IMR-90 (cell line): ENCODE data around the gene VWA7. TPM values are rescaled to one million over a fixed set of nuclear protein-coding genes. Genes with fewer than 3 reads are reported as not detected.

Experiments used
- ATAC-seq: fragments of 200-7000 bp; cut with Tn5 transposase; 2 replicates; pipeline ENCODE4 v1.9.1; 2020; ENCODE audit warnings: low read depth, mild to moderate bottlenecking, moderate library complexity
- BruUV-seq: library from RNA; stranded (reverse); fragments of 400-500 nt; replicated peaks from 2 replicates; lab custom pipeline; 2021; lab: Mats Ljungman, UMichigan
- CTCF ChIA-PET: fragments of 300-600 bp; formaldehyde crosslinking; extraction: SDS; loops from one replicate; lab custom pipeline; 2021; ENCODE audit warnings: antibody characterized with exemption; lab: Yijun Ruan, JAX
- POLR2A ChIA-PET: fragments of 300-600 bp; sonication (Branson Sonifier 250); formaldehyde crosslinking; loops from one replicate; lab custom pipeline; 2022; ENCODE audit warnings: antibody characterized with exemption; ENCODE audit not compliant: unreplicated experiment; lab: Charles Lee
- DNase-seq: peaks from one replicate; pipeline ENCODE4 v3.0.0; 2013
- H2AFZ ChIP-seq: replicated peaks from 2 replicates; pipeline ENCODE3; 2013; ENCODE audit warnings: low read length, mild to moderate bottlenecking; ENCODE audit not compliant: poor library complexity
- H2AK5ac ChIP-seq: 2 replicates; pipeline ENCODE4 v1.6.1; 2013; ENCODE audit warnings: low read depth, low read length, inconsistent platforms
- H2AK9ac ChIP-seq: replicated peaks from 2 replicates; pipeline ENCODE3; 2013; ENCODE audit warnings: mild to moderate bottlenecking, low read depth, low read length, moderate library complexity; ENCODE audit not compliant: poor library complexity
- H2BK120ac ChIP-seq: 2 replicates; pipeline ENCODE4 v1.6.1; 2013; ENCODE audit warnings: low read depth, low read length, inconsistent platforms
- H2BK15ac ChIP-seq: 3 replicates; pipeline ENCODE4 v1.6.1; 2013; ENCODE audit warnings: low read depth, low read length, inconsistent platforms
- H2BK20ac ChIP-seq: 2 replicates; pipeline ENCODE4 v1.6.1; 2013; ENCODE audit warnings: low read depth, mild to moderate bottlenecking, inconsistent platforms, low read length, moderate library complexity
- H2BK5ac ChIP-seq: 2 replicates; pipeline ENCODE4 v1.6.1; 2013; ENCODE audit warnings: mild to moderate bottlenecking, low read depth, low read length, inconsistent platforms; ENCODE audit not compliant: poor library complexity, severe bottlenecking
- H3K14ac ChIP-seq: replicated peaks from 2 replicates; pipeline ENCODE4 v1.6.1; 2013; ENCODE audit warnings: low read depth, low read length, inconsistent platforms
- H3K18ac ChIP-seq: 2 replicates; pipeline ENCODE4 v1.6.1; 2013; ENCODE audit warnings: low read depth, low read length, control low read depth
- H3K23ac ChIP-seq: 2 replicates; pipeline ENCODE4 v1.6.1; 2013; ENCODE audit warnings: low read depth, low read length, inconsistent platforms
- H3K27ac ChIP-seq: 2 replicates; pipeline ENCODE4 v1.5.1; 2013; ENCODE audit warnings: mild to moderate bottlenecking, control low read depth, low read length; ENCODE audit not compliant: insufficient read depth
- H3K27me3 ChIP-seq: 2 replicates; pipeline ENCODE4 v1.6.1; 2013; ENCODE audit warnings: low read length; ENCODE audit not compliant: control insufficient read depth, insufficient read depth
- H3K36me3 ChIP-seq: 2 replicates; pipeline ENCODE4 v1.6.1; 2013; ENCODE audit warnings: low read length, mixed read lengths; ENCODE audit not compliant: control insufficient read depth, insufficient read depth
- H3K4ac ChIP-seq: 2 replicates; pipeline ENCODE4 v1.6.1; 2013; ENCODE audit warnings: low read depth, low read length, inconsistent platforms
- H3K4me1 ChIP-seq: 2 replicates; pipeline ENCODE4 v1.6.1; 2013; ENCODE audit warnings: low read length, mixed read lengths; ENCODE audit not compliant: control insufficient read depth, insufficient read depth
- H3K4me2 ChIP-seq: 2 replicates; pipeline ENCODE4 v1.6.1; 2013; ENCODE audit warnings: low read depth, mild to moderate bottlenecking, control low read depth, low read length, moderate library complexity
- H3K4me3 ChIP-seq: 2 replicates; pipeline ENCODE4 v1.5.1; 2013; ENCODE audit warnings: low read depth, mild to moderate bottlenecking, control low read depth, low read length, moderate library complexity; ENCODE audit not compliant: insufficient read depth
- H3K56ac ChIP-seq: 2 replicates; pipeline ENCODE4 v1.6.1; 2013; ENCODE audit warnings: low read length, inconsistent platforms; ENCODE audit not compliant: insufficient read depth; ENCODE audit errors: extremely low read depth
- H3K79me1 ChIP-seq, 2 experiments: 2 replicates each; pipeline ENCODE4 v1.6.1; 2013; ENCODE audit warnings: low read length in 2 of 2, inconsistent platforms in 1 of 2, low read depth in 1 of 2
- H3K9ac ChIP-seq: 2 replicates; pipeline ENCODE4 v1.6.1; 2013; ENCODE audit warnings: low read depth, low read length, control low read depth
- H3K9me1 ChIP-seq: 2 replicates; pipeline ENCODE4 v1.6.1; 2013; ENCODE audit warnings: low read length, inconsistent platforms; ENCODE audit not compliant: insufficient read depth
- H3K9me3 ChIP-seq: 2 replicates; pipeline ENCODE4 v1.6.1; 2013; ENCODE audit warnings: low read length; ENCODE audit not compliant: control insufficient read depth, insufficient read depth
- H4K20me1 ChIP-seq: 2 replicates; pipeline ENCODE4 v1.6.1; 2013; ENCODE audit warnings: low read length, inconsistent platforms; ENCODE audit not compliant: insufficient read depth
- H4K5ac ChIP-seq: 2 replicates; pipeline ENCODE4 v1.6.1; 2013; ENCODE audit warnings: mild to moderate bottlenecking, low read depth, low read length, control low read depth
- H4K8ac ChIP-seq, 2 experiments: 2 replicates each; pipeline ENCODE4 v1.6.1; 2013; ENCODE audit warnings: low read depth in 2 of 2, low read length in 2 of 2, control low read depth in 1 of 2, inconsistent platforms in 1 of 2
- H4K91ac ChIP-seq: 2 replicates; pipeline ENCODE4 v1.6.1; 2013; ENCODE audit warnings: low read depth, low read length, inconsistent platforms; ENCODE audit not compliant: insufficient read depth
- BHLHE40 ChIP-seq: fragments of 150-350 bp; IDR thresholded peaks from 2 replicates; pipeline ENCODE4 v1.6.1; 2016; ENCODE audit warnings: mild to moderate bottlenecking, low read depth, low read length
- CEBPB ChIP-seq: IDR thresholded peaks from 2 replicates; pipeline ENCODE4 v1.6.1; 2012; ENCODE audit warnings: low read depth, low read length, improper control_type of control experiment
- ELK1 ChIP-seq: fragments of 150-350 bp; IDR thresholded peaks from 2 replicates; pipeline ENCODE4 v1.6.1; 2016; ENCODE audit warnings: low read depth, mild to moderate bottlenecking, low read length, moderate library complexity, borderline replicate concordance
- MAFK ChIP-seq: IDR thresholded peaks from 2 replicates; pipeline ENCODE4 v1.6.1; 2012; ENCODE audit warnings: low read depth, low read length, improper control_type of control experiment
- MXI1 ChIP-seq: IDR thresholded peaks from 2 replicates; pipeline ENCODE4 v1.6.1; 2012; ENCODE audit warnings: low read depth, mild to moderate bottlenecking, low read length, moderate library complexity, borderline replicate concordance
- NFE2L2 ChIP-seq: fragments of 150-350 bp; IDR thresholded peaks from 2 replicates; pipeline ENCODE4 v1.6.1; 2016; ENCODE audit warnings: low read depth, mild to moderate bottlenecking, low read length
- POLR2A ChIP-seq: IDR thresholded peaks from 2 replicates; pipeline ENCODE4 v1.6.1; 2012; ENCODE audit warnings: mild to moderate bottlenecking, low read depth, low read length
- RAD21 ChIP-seq: IDR thresholded peaks from 2 replicates; pipeline ENCODE4 v1.6.1; 2012; ENCODE audit warnings: low read length, improper control_type of control experiment
- RCOR1 ChIP-seq: IDR thresholded peaks from 2 replicates; pipeline ENCODE4 v1.6.1; 2012; ENCODE audit warnings: mild to moderate bottlenecking, low read length, improper control_type of control experiment; ENCODE audit not compliant: insufficient replicate concordance
- RFX5 ChIP-seq: IDR thresholded peaks from 2 replicates; pipeline ENCODE4 v1.8.0; 2012; ENCODE audit warnings: low read depth, mild to moderate bottlenecking, low read length, moderate library complexity
- USF2 ChIP-seq: fragments of 150-350 bp; IDR thresholded peaks from 2 replicates; pipeline ENCODE4 v1.6.1; 2017; ENCODE audit warnings: mild to moderate bottlenecking, antibody characterized with exemption, low read length, low read depth
- WGBS, 2 experiments: methylation state at CpG; one replicate each; pipeline versions ENCODE4 v1.1.5 to v1.1.7; 2013; ENCODE audit warnings: missing lambda C conversion rate in 2 of 2; ENCODE audit not compliant: insufficient read length in 1 of 2; ENCODE audit errors: extremely low coverage in 2 of 2; 5-methylcytosine and 5-hydroxymethylcytosine counted together
- dilution Hi-C: fragments of 300-500 bp; cut with HindIII; formaldehyde crosslinking; loops from one replicate; pipeline ENCODE4 v1.14.3; 2018; ENCODE audit warnings: low sequenced_read_pairs; ENCODE audit not compliant: unreplicated experiment
- in situ Hi-C: fragments of 300-500 bp; cut with MboI; formaldehyde crosslinking; loops from 3 replicates; pipeline ENCODE4 v1.14.3; 2019; ENCODE audit warnings: low sequenced_read_pairs, inconsistent platforms, mixed read lengths
- intact Hi-C: fragments of 100-400 bp; cut with micrococcal nuclease; formaldehyde crosslinking; loops from 2 replicates; pipeline ENCODE4 v1.10.0; 2022
- polyA plus RNA-seq, 3 experiments: library from polyadenylated mRNA; depleted of rRNA; stranded (reverse); fragments of >200 nt; gene quantifications; 2 replicates each; pipeline ENCODE4 v1.2.3, GENCODE V29; 2012; ENCODE audit warnings: low replicate concordance in 1 of 3
- total RNA-seq: library from RNA; depleted of rRNA; stranded (reverse); fragments of >200 nt; gene quantifications from 2 replicates; pipeline ENCODE4 v1.2.3, GENCODE V29; 2012

Gene VWA7
- total and polyA plus RNA-seq, 2 of the 4 experiments (the other 2 are of a cell fraction) = under 0.01 to 1.4 TPM

- 0 out of 2 replicates have a peak, but pooled peaks cover 4% of the 10 kb centered on the region for H3K9me1 ChIP-seq
- no peak overlapping the region for H3K9ac ChIP-seq
- no peak overlapping the region for H4K8ac ChIP-seq
- WGBS, 2 experiments = 76% methylated on average over 17 of the region's 32 CpGs; no CpG with 5 or more reads in 1 of the 2 experiments
- no peak for TF ChIP-seq RAD21
- no peak for TF ChIP-seq BHLHE40
- TF ChIP-seq NFE2L2 = no peak
- no peak for TF ChIP-seq USF2
- TF ChIP-seq RFX5 = no peak
- TF ChIP-seq POLR2A = no peak
- no peak for TF ChIP-seq MXI1
- TF ChIP-seq RCOR1 = no peak
- TF ChIP-seq CEBPB = no peak
- no peak for TF ChIP-seq ELK1
- no peak for TF ChIP-seq MAFK
- no peak overlapping the region for H2AFZ ChIP-seq
- H4K91ac ChIP-seq = no peak overlapping the region
- dilution Hi-C loops = no loop called here
- H3K79me1 ChIP-seq = peaks cover 0 to 9% of the 10 kb centered on the region in 2 experiments; a peak in 1 of 4 replicates
- in situ Hi-C loops = no loop called here
- no peak overlapping the region for H3K4me2 ChIP-seq
- CTCF ChIA-PET = no interaction called here
- peaks cover 2% of the 10 kb centered on the region for H3K4me1 ChIP-seq
- H2BK20ac ChIP-seq = no peak overlapping the region
- ATAC-seq (no peak), DNase-seq (no peak)
- no peak overlapping the region for H3K27ac ChIP-seq
- H2BK120ac ChIP-seq = no peak overlapping the region
- H2BK5ac ChIP-seq = no peak overlapping the region
- H3K18ac ChIP-seq = no peak overlapping the region
- H3K36me3 ChIP-seq = peaks cover 71% of the 10 kb centered on the region
- H3K9me3 ChIP-seq = no peaks in the 10 kb centered on the region
- no peak overlapping the region for H2BK15ac ChIP-seq
- POLR2A ChIA-PET = no interaction called here
- no peaks in the 10 kb centered on the region for H4K20me1 ChIP-seq
- H3K4ac ChIP-seq = no peak overlapping the region
- no peak overlapping the region for H4K5ac ChIP-seq
- intact Hi-C loops = no loop called here
- no peak overlapping the region for H3K14ac ChIP-seq
- H3K56ac ChIP-seq = no peak overlapping the region
- H2AK5ac ChIP-seq = no peak overlapping the region
- TSS peak; percentile 57 for BruUV-seq
- no peak overlapping the region for H3K4me3 ChIP-seq
- H3K27me3 ChIP-seq = no peaks in the 10 kb centered on the region
- peak overlapping the region; percentile 28 for H2AK9ac ChIP-seq
- H3K23ac ChIP-seq = no peak overlapping the region
Observed at GRCh38 chr6:31782126-31782855, 5.2 kb upstream of the VWA7 start.
